Suprapubic skin (tissue), 4 donors: ENCODE measurements around the gene IGFBP2. TPM values are rescaled to one million over a fixed set of nuclear protein-coding genes. Genes with fewer than 3 reads are reported as not detected.

Source experiments
- DNase-seq, 2 donors: peaks; one replicate each; pipeline ENCODE4 v3.0.0-alpha.2; 2019; ENCODE audit warnings: low spot score in 2 of 2
- H3K27ac ChIP-seq: fragments of 200-600 bp; sonication (generic); one replicate; pipeline ENCODE4 v1.5.1; 2019
- H3K27me3 ChIP-seq: fragments of 200-600 bp; sonication (generic); one replicate; pipeline ENCODE4 v1.5.1; 2019
- H3K36me3 ChIP-seq: fragments of 200-600 bp; sonication (generic); one replicate; pipeline ENCODE4 v1.5.1; 2019
- H3K4me1 ChIP-seq: fragments of 200-600 bp; sonication (generic); one replicate; pipeline ENCODE4 v1.5.1; 2019
- H3K4me3 ChIP-seq: fragments of 200-600 bp; sonication (generic); one replicate; pipeline ENCODE4 v1.5.1; 2019; ENCODE audit warnings: mild to moderate bottlenecking
- H3K9me3 ChIP-seq: fragments of 200-600 bp; sonication (generic); one replicate; pipeline ENCODE4 v1.5.1; 2019
- CTCF ChIP-seq, 2 donors: fragments of 200-600 bp in 1 of 2; fragments of 450-650 bp in 1 of 2; sonication (generic) in 1 of 2; IDR thresholded peaks; one replicate each; pipeline ENCODE4 v1.5.1; 2016 to 2019; ENCODE audit warnings: antibody characterized with exemption in 2 of 2, mild to moderate bottlenecking in 1 of 2, moderate library complexity in 1 of 2
- EP300 ChIP-seq: sonication (generic); formaldehyde crosslinking; IDR thresholded peaks from one replicate; pipeline ENCODE4 v1.6.1; 2017; ENCODE audit warnings: antibody characterized with exemption
- POLR2A ChIP-seq, 2 donors: fragments of 450-650 bp; IDR thresholded peaks; one replicate each; pipeline ENCODE4 v1.6.1; 2017; ENCODE audit warnings: antibody characterized with exemption in 2 of 2, mild to moderate bottlenecking in 2 of 2, moderate library complexity in 2 of 2
- POLR2AphosphoS5 ChIP-seq, 3 donors: sonication (generic); formaldehyde crosslinking; IDR thresholded peaks; one replicate each; pipeline ENCODE4 v1.6.1; 2017; ENCODE audit warnings: antibody characterized with exemption in 3 of 3
- WGBS: methylation state at CpG from one replicate; pipeline ENCODE4 v1.1.5; 2018; 5-methylcytosine and 5-hydroxymethylcytosine counted together
- total RNA-seq, 4 donors: library from RNA; depleted of rRNA; stranded (reverse); fragments of >200 nt; gene quantifications; one replicate each; pipeline ENCODE4 v1.1.0, GENCODE V29; 2016

Gene IGFBP2
- total RNA-seq, 4 donors from 2014 or later, result 7.5 to 28.3 (median 18.7) TPM

GRCh38 chr2:216661051-216661450, 27.8 kb downstream of the IGFBP2 start:
- DNase-seq, result no peak
- no peak for TF ChIP-seq CTCF (IDR thresholded peaks at IDR 0.05)
- no peak for TF ChIP-seq POLR2AphosphoS5 (IDR thresholded peaks at IDR 0.05)
- no peak for TF ChIP-seq POLR2A (IDR thresholded peaks at IDR 0.05)
- TF ChIP-seq EP300, result no peak
- Histone ChIP-seq H3K9me3 (no peaks in the 10 kb centered on the region), H3K36me3 (no peaks in the 10 kb centered on the region), H3K4me1 (peaks cover 34% of the 10 kb centered on the region), H3K27me3 (no peaks in the 10 kb centered on the region), H3K4me3 (no peak overlapping the region), H3K27ac (no peak overlapping the region)
- whole genome bisulfite sequencing, result 92% methylated on average over 5 of the region's 5 CpGs

GRCh38 chr2:216661639-216662375, 28.6 kb downstream of the IGFBP2 start:
- Histone ChIP-seq H3K36me3 (no peaks in the 10 kb centered on the region), H3K4me1 (peaks cover 39% of the 10 kb centered on the region), H3K9me3 (no peaks in the 10 kb centered on the region), H3K27me3 (no peaks in the 10 kb centered on the region), H3K27ac (no peak overlapping the region), H3K4me3 (no peak overlapping the region)
- TF ChIP-seq POLR2AphosphoS5 (IDR thresholded peaks at IDR 0.05) (no peak), CTCF (IDR thresholded peaks at IDR 0.05) (no peak), POLR2A (IDR thresholded peaks at IDR 0.05) (no peak), EP300 (no peak)
- no peak for DNase-seq
- WGBS, result 73% methylated on average over 13 of the region's 20 CpGs

- Histone ChIP-seq H3K27me3 (no peaks in the 10 kb centered on the region), H3K9me3 (no peaks in the 10 kb centered on the region), H3K4me1 (peaks cover 39% of the 10 kb centered on the region), H3K27ac (no peak overlapping the region), H3K4me3 (no peak overlapping the region), H3K36me3 (no peaks in the 10 kb centered on the region)
- TF ChIP-seq EP300, result no peak
- no peak for TF ChIP-seq POLR2AphosphoS5 (IDR thresholded peaks at IDR 0.05)
- TF ChIP-seq CTCF (IDR thresholded peaks at IDR 0.05), result no peak
- no peak for TF ChIP-seq POLR2A (IDR thresholded peaks at IDR 0.05)
- WGBS, result 78% methylated on average over 1 of the region's 1 CpG
- DNase-seq, result no peak
These were observed 29.9 kb downstream of the IGFBP2 start for GRCh38 chr2:216663106-216663505.

- Histone ChIP-seq H3K4me3 (no peak overlapping the region), H3K27ac (no peak overlapping the region), H3K4me1 (peaks cover 37% of the 10 kb centered on the region), H3K9me3 (no peaks in the 10 kb centered on the region), H3K27me3 (no peaks in the 10 kb centered on the region), H3K36me3 (no peaks in the 10 kb centered on the region)
- DNase-seq, result no peak
- WGBS, result 40% methylated on average over 1 of the region's 18 CpGs
- TF ChIP-seq POLR2AphosphoS5 (IDR thresholded peaks at IDR 0.05) (no peak), POLR2A (IDR thresholded peaks at IDR 0.05) (no peak)
These were observed 30.6 kb downstream of the IGFBP2 start for GRCh38 chr2:216663846-216664245.

- Histone ChIP-seq H3K27me3 (no peaks in the 10 kb centered on the region), H3K9me3 (no peaks in the 10 kb centered on the region), H3K4me1 (peaks cover 29% of the 10 kb centered on the region), H3K36me3 (no peaks in the 10 kb centered on the region), H3K4me3 (no peak overlapping the region), H3K27ac (no peak overlapping the region)
- TF ChIP-seq POLR2AphosphoS5 (IDR thresholded peaks at IDR 0.05), result no peak
- TF ChIP-seq POLR2A (IDR thresholded peaks at IDR 0.05), result no peak
- no peak for TF ChIP-seq EP300
- TF ChIP-seq CTCF (IDR thresholded peaks at IDR 0.05), result no peak
- WGBS, result 55% methylated on average over 6 of the region's 6 CpGs
- DNase-seq, result no peak
These were observed 31.4 kb downstream of the IGFBP2 start for GRCh38 chr2:216664593-216665034.
